Naive thymus-derived CD4-positive, alpha-beta T cell (primary cell): Measurements from ENCODE around the gene NSD2. TPM values are rescaled to one million over a fixed set of nuclear protein-coding genes. Genes with fewer than 3 reads are reported as not detected.
"Not testable (repeated sequence)": the region's sequence is repeated elsewhere in the genome, so short reads cannot be mapped to it uniquely, and the experiment has no call there.

Source experiments
- ATAC-seq: fragments of 150-1000 bp; cut with Tn5 transposase; 2 replicates; pipeline ENCODE4 v1.10.0; 2021; ENCODE audit warnings: mild to moderate bottlenecking, moderate library complexity
- CTCF ChIA-PET: fragments of 350-600 bp; sonication (Branson Sonifier 250); formaldehyde crosslinking; loops from one replicate; lab custom pipeline; 2021; ENCODE audit warnings: antibody characterized with exemption; lab: Charles Lee
- POLR2A ChIA-PET: fragments of 350-600 bp; sonication (Branson Sonifier 250); formaldehyde crosslinking; loops from one replicate; lab custom pipeline; 2021; ENCODE audit warnings: antibody characterized with exemption, inconsistent platforms; lab: Charles Lee
- DNase-seq, 9 donors: peaks; one replicate each; pipeline versions ENCODE4 v3.0.0 to v3.0.0-alpha.2; 2020 to 2022; ENCODE audit warnings: mixed read lengths in 1 of 9
- H3K27ac ChIP-seq: one replicate; pipeline ENCODE4 v1.7.0; 2013; ENCODE audit warnings: mild to moderate bottlenecking, low read depth, low read length, moderate library complexity
- H3K27me3 ChIP-seq, 2 donors: one replicate each; pipeline ENCODE4 v1.7.0; 2013; ENCODE audit warnings: low read length in 2 of 2, mild to moderate bottlenecking in 2 of 2, moderate library complexity in 2 of 2; ENCODE audit not compliant: control insufficient read depth in 2 of 2, insufficient read depth in 2 of 2
- H3K36me3 ChIP-seq, 3 experiments: 1 replicate in 2 of 3; 2 replicates in 1 of 3; pipeline ENCODE4 v1.7.0; 2013; ENCODE audit warnings: low read length in 3 of 3, mild to moderate bottlenecking in 3 of 3, moderate library complexity in 1 of 3; ENCODE audit not compliant: insufficient read depth in 3 of 3, control insufficient read depth in 2 of 3
- H3K4me1 ChIP-seq, 2 donors: one replicate each; pipeline ENCODE4 v1.7.0; 2013; ENCODE audit warnings: low read length in 2 of 2, mild to moderate bottlenecking in 2 of 2, moderate library complexity in 1 of 2; ENCODE audit not compliant: control insufficient read depth in 2 of 2, insufficient read depth in 2 of 2
- H3K4me3 ChIP-seq: 2 replicates; pipeline ENCODE4 v1.7.0; 2013; ENCODE audit warnings: mild to moderate bottlenecking, low read length
- H3K9me3 ChIP-seq, 3 experiments: 1 replicate in 2 of 3; 2 replicates in 1 of 3; pipeline ENCODE4 v1.7.0; 2013; ENCODE audit warnings: low read length in 3 of 3; ENCODE audit not compliant: control insufficient read depth in 2 of 3
- H3K27ac Mint-ChIP-seq, 9 donors: one replicate each; pipeline ENCODE4 v1.8.0; 2020 to 2022; ENCODE audit warnings: mixed read lengths in 9 of 9, mild to moderate bottlenecking in 8 of 9, moderate library complexity in 5 of 9, inconsistent platforms in 2 of 9
- H3K27me3 Mint-ChIP-seq, 5 donors: one replicate each; pipeline ENCODE4 v1.8.0; 2021 to 2022; ENCODE audit warnings: mixed read lengths in 5 of 5, mild to moderate bottlenecking in 1 of 5
- H3K36me3 Mint-ChIP-seq, 5 donors: one replicate each; pipeline ENCODE4 v1.8.0; 2020 to 2022; ENCODE audit warnings: mixed read lengths in 5 of 5, mild to moderate bottlenecking in 3 of 5, inconsistent platforms in 1 of 5
- H3K4me1 Mint-ChIP-seq, 7 donors: one replicate each; pipeline ENCODE4 v1.8.0; 2020 to 2022; ENCODE audit warnings: mixed read lengths in 7 of 7, mild to moderate bottlenecking in 3 of 7, inconsistent platforms in 1 of 7
- H3K4me3 Mint-ChIP-seq, 10 donors: one replicate each; pipeline ENCODE4 v1.8.0; 2020 to 2022; ENCODE audit warnings: mild to moderate bottlenecking in 10 of 10, mixed read lengths in 10 of 10, moderate library complexity in 6 of 10, inconsistent platforms in 2 of 10
- H3K9me3 Mint-ChIP-seq, 11 donors: one replicate each; pipeline ENCODE4 v1.8.0; 2020 to 2022; ENCODE audit warnings: mixed read lengths in 11 of 11, mild to moderate bottlenecking in 4 of 11, inconsistent platforms in 1 of 11, moderate library complexity in 1 of 11
- intact Hi-C, 2 donors: fragments of 100-400 bp; cut with micrococcal nuclease; formaldehyde crosslinking; loops; one replicate each; pipeline ENCODE4 v1.15.1; 2023
- microRNA-seq: library from miRNA; unstranded; fragments of <30 nt; microRNA quantifications from one replicate; pipeline ENCODE4 v1.2.0, GENCODE V29; 2022; ENCODE audit warnings: borderline microRNAs expressed
- polyA plus RNA-seq, 2 donors: library from polyadenylated mRNA; unstranded; fragments of 300-500 nt; fragmentation: Illumina TruSeq; gene quantifications; one replicate each; pipeline ENCODE4 v1.2.3, GENCODE V29; 2021
- total RNA-seq, 6 experiments: library from RNA in 5 of 6; stranded (reverse) in 5 of 6; gene quantifications; 1 replicate in 5 of 6; 2 replicates in 1 of 6; pipeline ENCODE4 v1.2.3 and lab custom pipeline; 2021 to 2026

The NSD2 gene
- total and polyA plus RNA-seq, 7 experiments from 2014 or later, result 2.7 to 207 (median 37.3) TPM

DNA sequence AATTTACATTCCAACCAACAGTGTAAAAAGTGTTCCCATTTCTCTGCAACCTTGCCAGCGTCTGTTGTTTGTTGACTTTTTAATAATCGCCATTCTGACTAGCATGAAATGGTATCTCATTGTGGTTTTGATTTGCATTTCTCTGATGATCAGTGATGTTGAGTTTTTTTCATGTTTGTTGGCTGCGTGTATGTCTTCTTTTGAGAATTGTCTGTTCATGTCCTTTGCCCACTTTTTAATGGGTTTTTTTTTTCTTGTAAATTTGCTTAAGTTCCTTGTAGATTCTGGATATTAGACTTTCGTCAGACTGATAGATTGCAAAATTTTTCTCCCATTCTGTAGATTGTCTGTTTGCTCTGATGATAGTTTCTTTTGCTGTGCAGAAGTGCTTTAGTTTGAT is 155.9 kb downstream of the NSD2 start:
- H3K27ac Mint-ChIP-seq, ATAC-seq, DNase-seq, intact Hi-C loops, H3K27me3 ChIP-seq, CTCF ChIA-PET, H3K4me1 ChIP-seq, H3K4me1 Mint-ChIP-seq, H3K4me3 Mint-ChIP-seq, H3K27ac ChIP-seq, H3K36me3 ChIP-seq, H3K4me3 ChIP-seq, H3K36me3 Mint-ChIP-seq, POLR2A ChIA-PET, H3K9me3 ChIP-seq: not testable (repeated sequence)
- Mint-ChIP-seq H3K9me3 (peaks cover 0 to 14% (median 4%) of the 10 kb centered on the region in 11 donors), H3K27me3 (peaks cover 33 to 66% (median 48%) of the 10 kb centered on the region in 5 donors)

DNA sequence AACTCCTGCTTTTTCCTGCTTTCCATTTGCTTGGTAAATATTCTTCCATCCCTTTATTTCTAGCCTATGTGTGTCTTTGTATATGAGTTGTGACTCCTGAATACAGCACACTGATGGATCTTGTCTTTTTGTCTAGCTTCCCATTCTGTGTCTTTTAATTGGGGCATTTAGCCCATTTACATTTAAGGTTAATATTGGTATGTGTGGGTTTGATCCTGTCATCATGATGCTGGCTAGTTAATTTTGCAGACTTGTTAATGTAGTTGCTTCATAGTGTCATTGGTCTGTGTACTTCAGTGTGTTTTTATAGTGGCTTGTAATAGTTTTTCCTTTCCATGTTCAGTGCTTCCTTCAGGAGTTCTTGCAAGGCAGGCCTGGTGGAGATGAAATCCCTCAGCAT is 160.0 kb downstream of the NSD2 start:
- H3K27me3 ChIP-seq, intact Hi-C loops, H3K4me3 ChIP-seq, H3K27ac ChIP-seq, H3K4me1 Mint-ChIP-seq, H3K36me3 ChIP-seq, POLR2A ChIA-PET, H3K27ac Mint-ChIP-seq, H3K4me3 Mint-ChIP-seq, H3K9me3 ChIP-seq, DNase-seq, H3K9me3 Mint-ChIP-seq, H3K36me3 Mint-ChIP-seq, H3K4me1 ChIP-seq, ATAC-seq: not testable (repeated sequence)
- peaks cover 17 to 64% (median 38%) of the 10 kb centered on the region in 5 donors for H3K27me3 Mint-ChIP-seq
- CTCF ChIA-PET, result interaction anchor here (0.6 kb wide), 1 partner anchor 43 kb away, joined by 3 read pairs; no protein-coding TSS in a partner anchor

Small RNA genes within 50 kb of the gene (microRNA-seq; reads per million reads assigned to microRNA genes)
- not detected for gene MIR943

Other genes starting within 250 kb of the NSD2 start
- 1 to 10 TPM; 1.2 to 3.6 (median 1.4) TPM for gene FAM53A, start 187.1 kb upstream of the NSD2 start, total RNA-seq
- gene FAM53A, start 187.1 kb upstream of the NSD2 start, polyA plus RNA-seq, result 1 to 10 TPM; 2.1 to 2.5 TPM
- 100 to 1,000 TPM in 1 of 5 experiments, 10 to 100 TPM in 4; 29.5 to 103 (median 30.3) TPM for gene SLBP, start 159.1 kb upstream of the NSD2 start, total RNA-seq
- gene SLBP, start 159.1 kb upstream of the NSD2 start, polyA plus RNA-seq, result 10 to 100 TPM; 51.1 to 62.1 TPM
- gene TMEM129, start 150.1 kb upstream of the NSD2 start, total RNA-seq, result 10 to 100 TPM; 20.0 to 41.1 (median 26.7) TPM
- 10 to 100 TPM; 34.9 to 44.7 TPM for gene TMEM129, start 150.1 kb upstream of the NSD2 start, polyA plus RNA-seq
- 100 to 1,000 TPM; 100 to 165 (median 162) TPM for gene TACC3, start 149.9 kb upstream of the NSD2 start, total RNA-seq
- gene TACC3, start 149.9 kb upstream of the NSD2 start, polyA plus RNA-seq, result 100 to 1,000 TPM in 1 of 2 donors, 10 to 100 TPM in 1; 70.5 to 100 TPM
- 1 to 10 TPM in 1 of 5 experiments, not detected in 4; 1.0 TPM for gene FGFR3, start 78.1 kb upstream of the NSD2 start, total RNA-seq
- not detected for gene FGFR3, start 78.1 kb upstream of the NSD2 start, polyA plus RNA-seq
- 10 to 100 TPM; 29.5 to 56.4 (median 36.0) TPM for gene LETM1, start 15.2 kb upstream of the NSD2 start, total RNA-seq
- gene LETM1, start 15.2 kb upstream of the NSD2 start, polyA plus RNA-seq, result 10 to 100 TPM in 1 of 2 donors, 1 to 10 TPM in 1; 7.7 to 12.0 TPM
- 10 to 100 TPM; 32.7 to 50.1 (median 43.6) TPM for gene NELFA, start 137.6 kb downstream of the NSD2 start, total RNA-seq
- gene NELFA, start 137.6 kb downstream of the NSD2 start, polyA plus RNA-seq, result 10 to 100 TPM; 29.2 to 41.1 TPM
- gene NAT8L, start 187.9 kb downstream of the NSD2 start, total RNA-seq, result 1 to 10 TPM in 1 of 5 experiments, under 1 TPM in 2, not detected in 2; 0.11 to 7.2 (median 0.24) TPM
- not detected for gene NAT8L, start 187.9 kb downstream of the NSD2 start, polyA plus RNA-seq